GM12801 (cell line): ENCODE data around the gene ALX4.

ENCODE experiments used
- TF ChIP-seq, protein P1 (sequence below): IDR thresholded peaks from one replicate; pipeline ENCODE4 v1.5.1; 2011; ENCODE audit warnings: control low read depth; ENCODE audit not compliant: insufficient read length; ENCODE audit errors: extremely low read depth

The ALX4 gene

DNA sequence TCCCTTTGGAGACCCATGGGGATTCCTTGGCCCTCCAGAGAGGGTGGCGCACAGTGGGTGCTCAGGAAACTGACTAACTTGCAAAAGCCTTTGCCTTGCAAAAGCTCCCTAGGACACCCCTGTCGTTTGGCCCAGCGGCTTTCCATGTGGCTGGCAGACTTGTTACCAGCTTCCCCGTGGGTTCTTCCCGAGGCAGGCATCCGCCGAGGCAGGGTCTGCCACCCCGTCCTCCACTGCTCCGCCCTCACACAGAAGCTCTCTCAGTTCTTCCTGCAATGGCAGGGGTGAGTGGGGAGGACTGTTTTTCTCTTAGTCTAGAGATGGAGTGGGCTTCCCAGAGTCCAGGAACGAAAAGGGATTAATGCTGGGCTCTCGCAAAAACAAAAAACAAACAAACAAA, 23.0 kb downstream of the ALX4 start:
- TF ChIP-seq, protein P1, sequence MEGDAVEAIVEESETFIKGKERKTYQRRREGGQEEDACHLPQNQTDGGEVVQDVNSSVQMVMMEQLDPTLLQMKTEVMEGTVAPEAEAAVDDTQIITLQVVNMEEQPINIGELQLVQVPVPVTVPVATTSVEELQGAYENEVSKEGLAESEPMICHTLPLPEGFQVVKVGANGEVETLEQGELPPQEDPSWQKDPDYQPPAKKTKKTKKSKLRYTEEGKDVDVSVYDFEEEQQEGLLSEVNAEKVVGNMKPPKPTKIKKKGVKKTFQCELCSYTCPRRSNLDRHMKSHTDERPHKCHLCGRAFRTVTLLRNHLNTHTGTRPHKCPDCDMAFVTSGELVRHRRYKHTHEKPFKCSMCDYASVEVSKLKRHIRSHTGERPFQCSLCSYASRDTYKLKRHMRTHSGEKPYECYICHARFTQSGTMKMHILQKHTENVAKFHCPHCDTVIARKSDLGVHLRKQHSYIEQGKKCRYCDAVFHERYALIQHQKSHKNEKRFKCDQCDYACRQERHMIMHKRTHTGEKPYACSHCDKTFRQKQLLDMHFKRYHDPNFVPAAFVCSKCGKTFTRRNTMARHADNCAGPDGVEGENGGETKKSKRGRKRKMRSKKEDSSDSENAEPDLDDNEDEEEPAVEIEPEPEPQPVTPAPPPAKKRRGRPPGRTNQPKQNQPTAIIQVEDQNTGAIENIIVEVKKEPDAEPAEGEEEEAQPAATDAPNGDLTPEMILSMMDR = no peak

DNA sequence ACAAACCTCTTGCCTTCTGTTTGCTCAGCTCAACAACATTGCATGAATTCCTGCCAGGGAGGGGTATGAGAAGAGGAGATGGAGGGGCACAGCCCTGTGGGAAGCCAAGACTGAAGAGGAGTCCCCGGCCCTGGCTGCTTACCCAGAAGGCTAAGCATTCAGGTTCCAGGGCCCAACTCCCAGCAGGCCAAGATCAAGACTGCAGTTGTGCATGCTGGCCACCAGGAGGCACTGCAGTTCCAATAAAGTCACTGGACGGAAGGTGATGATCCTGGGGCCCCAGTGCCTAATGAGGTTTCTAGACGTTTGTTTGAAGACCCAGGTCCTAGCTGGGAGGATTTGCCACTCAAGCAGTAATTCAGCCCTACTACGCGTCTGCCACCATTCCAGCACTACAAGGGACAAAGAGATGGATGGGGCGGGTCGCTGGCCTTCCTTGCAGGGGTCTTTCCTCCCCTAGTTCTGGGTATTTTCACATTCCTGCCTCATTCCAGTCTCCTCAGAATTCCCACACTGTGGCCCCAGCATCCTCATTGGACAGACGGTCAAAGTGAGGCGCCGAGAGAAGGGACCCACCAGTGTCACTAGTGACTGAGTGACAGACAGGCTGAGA, 23.6 kb downstream of the ALX4 start:
- TF ChIP-seq, protein P1 = peak; percentile 13

DNA sequence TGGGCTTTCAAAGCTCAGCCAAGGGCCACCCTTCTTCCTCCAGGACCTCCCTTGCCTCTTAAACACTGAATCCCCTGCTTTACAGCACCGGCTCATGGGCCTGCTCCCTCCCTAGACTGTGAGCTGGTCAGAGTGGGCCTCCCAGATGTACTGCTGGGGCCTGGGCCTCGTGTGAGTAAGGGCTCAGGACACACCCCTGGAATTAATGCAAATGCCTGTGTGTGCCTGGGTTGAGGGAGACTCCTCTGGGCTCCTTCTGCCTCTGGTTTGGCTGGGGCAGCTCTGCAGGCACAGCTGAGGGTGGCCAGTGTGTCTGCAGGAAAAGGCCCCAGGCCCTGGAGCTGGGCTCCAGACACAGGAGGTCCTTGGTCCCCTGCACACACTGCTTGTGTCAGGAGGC, 24.2 kb downstream of the ALX4 start:
- TF ChIP-seq, protein P1 = no peak

DNA sequence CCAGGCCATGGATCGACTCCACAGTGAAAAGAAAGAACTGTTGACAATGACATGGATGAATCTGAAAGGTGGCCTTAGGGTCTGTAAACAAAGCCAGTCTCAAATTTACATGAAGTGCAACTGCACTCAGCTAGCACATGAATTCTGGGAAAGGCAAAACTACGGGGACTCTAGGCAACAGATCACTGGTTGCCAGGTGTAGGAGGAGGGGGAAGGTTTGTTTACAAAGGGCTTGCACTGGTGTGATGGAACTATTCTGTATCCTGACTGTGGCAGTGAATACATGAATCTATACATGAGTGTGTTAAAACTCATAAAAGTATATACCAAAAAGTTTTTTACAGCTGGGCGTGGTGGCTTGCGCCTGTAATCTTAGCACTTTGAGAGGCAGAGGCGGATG, 27.3 kb downstream of the ALX4 start:
- TF ChIP-seq, protein P1 = no peak

DNA sequence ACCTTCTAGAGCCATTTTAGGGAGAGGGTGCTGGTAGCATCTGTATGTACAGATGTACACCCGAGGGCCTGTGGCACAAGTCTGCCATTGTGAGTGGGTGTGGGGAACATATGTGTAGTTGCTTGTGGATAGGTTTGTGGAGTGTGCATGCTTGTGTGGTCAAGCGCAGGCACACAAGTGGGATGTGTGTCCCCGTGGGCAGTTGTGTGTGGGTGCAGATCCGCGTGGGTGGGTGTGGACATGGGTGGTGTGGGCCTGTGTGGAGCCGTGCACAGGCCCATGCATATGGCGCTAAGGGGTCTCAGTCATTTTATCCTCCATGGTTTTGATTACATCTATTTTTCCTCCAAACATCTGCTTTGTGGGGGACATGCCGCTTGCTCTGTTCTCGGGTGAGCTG, 28.8 kb downstream of the ALX4 start:
- TF ChIP-seq, protein P1 = no peak

DNA sequence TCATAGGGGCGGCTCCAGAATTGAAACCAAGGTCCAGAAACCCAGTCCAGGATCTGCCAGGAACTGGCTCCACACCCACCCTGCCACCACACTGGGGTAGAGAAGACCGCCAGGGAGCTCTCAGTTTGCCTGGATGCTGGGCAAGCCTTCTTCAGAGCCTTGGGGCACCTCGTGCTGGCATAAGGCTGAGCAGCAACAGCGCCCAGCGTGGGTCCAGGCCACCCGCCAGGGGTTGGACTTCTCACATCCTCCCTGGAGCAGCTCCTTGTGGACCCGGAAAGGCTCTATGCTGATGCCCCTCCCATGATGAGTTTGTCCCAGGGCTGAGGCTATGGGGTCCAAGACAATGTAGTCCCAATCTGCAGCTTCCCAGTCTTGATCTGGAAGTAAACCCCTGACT, 29.7 kb downstream of the ALX4 start:
- TF ChIP-seq, protein P1 = no peak

DNA sequence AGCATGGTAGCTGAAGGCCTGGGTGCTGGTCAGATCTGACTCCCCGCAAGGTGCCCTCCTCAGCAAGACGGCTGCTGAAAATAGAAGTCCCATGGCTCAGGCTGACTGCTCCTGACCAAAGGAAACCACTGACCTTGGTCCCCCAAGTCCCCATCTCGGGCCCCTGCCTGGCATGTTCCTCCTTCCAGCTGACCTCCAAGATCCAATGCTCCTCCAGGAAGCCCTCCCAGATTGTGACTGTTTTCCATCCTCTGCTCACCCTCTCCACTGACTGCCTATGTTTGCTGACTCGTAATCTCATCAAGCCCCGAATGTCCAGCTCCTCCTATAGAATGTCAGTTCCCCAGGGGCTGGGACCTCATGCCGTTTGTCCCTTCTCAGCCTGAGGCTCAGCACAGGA, 30.5 kb downstream of the ALX4 start:
- TF ChIP-seq, protein P1 = no peak
